K562 (cell line): Measurements from ENCODE around the gene UQCRHL. TPM values are rescaled to one million over a fixed set of nuclear protein-coding genes. Genes with fewer than 3 reads are reported as not detected.
A peak's percentile ranks its signal among the peaks of the same experiment; 100 is the strongest.

ENCODE experiments used
- ATF1 ChIP-seq, 2 experiments: fragments of 450-650 bp in 1 of 2; IDR thresholded peaks; 2 replicates each; pipeline ENCODE4 v1.6.1; 2016; ENCODE audit warnings: missing compliant biosample characterization in 1 of 2, missing genetic modification characterization in 1 of 2
- CEBPB ChIP-seq: fragments of 450-650 bp; IDR thresholded peaks from 2 replicates; pipeline ENCODE4 v1.6.1; 2016; ENCODE audit warnings: missing genetic modification characterization, missing compliant biosample characterization
- CREB1 ChIP-seq, 2 experiments: sonication (generic) in 1 of 2; formaldehyde crosslinking in 1 of 2; IDR thresholded peaks; 2 replicates each; pipeline versions ENCODE4 v1.6.1 to v1.8.0; 2012 to 2022; ENCODE audit warnings: inconsistent platforms in 1 of 2, mild to moderate bottlenecking in 1 of 2, missing genetic modification reagents in 1 of 2, moderate library complexity in 1 of 2
- CSDE1 ChIP-seq, 2 experiments: fragments of 450-650 bp; IDR thresholded peaks; 2 replicates each; pipeline ENCODE4 v1.6.1; 2016; ENCODE audit warnings: mild to moderate bottlenecking in 1 of 2
- NFE2 ChIP-seq: IDR thresholded peaks from 2 replicates; pipeline ENCODE4 v1.6.1; 2014; ENCODE audit warnings: antibody characterized with exemption, low read depth
- NFRKB ChIP-seq: fragments of 450-650 bp; IDR thresholded peaks from 2 replicates; pipeline ENCODE4 v1.6.1; 2016; ENCODE audit warnings: low read depth
- POLR2H ChIP-seq: IDR thresholded peaks from 2 replicates; pipeline ENCODE4 v1.6.1; 2016; ENCODE audit warnings: missing genetic modification characterization, low read depth, mild to moderate bottlenecking, control low read depth, missing compliant biosample characterization, moderate library complexity
- SIN3B ChIP-seq: fragments of 450-650 bp; IDR thresholded peaks from 2 replicates; pipeline ENCODE4 v1.6.1; 2017; ENCODE audit warnings: low read depth, mild to moderate bottlenecking, moderate library complexity
- SMARCA5 ChIP-seq: fragments of 450-650 bp; IDR thresholded peaks from 2 replicates; pipeline ENCODE4 v1.6.1; 2016
- ZNF830 ChIP-seq: fragments of 250-450 bp; sonication (Bioruptor Pico); IDR thresholded peaks from 2 replicates; pipeline ENCODE4 v1.5.0; 2021; ENCODE audit warnings: mild to moderate bottlenecking
- polyA plus RNA-seq, 8 experiments: library from polyadenylated mRNA; depleted of rRNA in 4 of 8; stranded (reverse) in 5 of 8; unstranded in 3 of 8; fragments of >200 nt; fragmentation: Nextera tagmentation in 2 of 8; fragmentation: Illumina TruSeq in 1 of 8; extraction: Ambion mirVana in 2 of 8; extraction: Trizol in 1 of 8; gene quantifications; 2 replicates each; pipeline versions ENCODE4 v1.2.1 to v1.2.3, GENCODE V29; 2011 to 2014; ENCODE audit warnings: inconsistent platforms in 1 of 8, missing spikeins in 1 of 8
- total RNA-seq, 7 experiments: library from RNA; depleted of rRNA in 6 of 7; stranded (reverse); fragments of >200 nt in 6 of 7; fragmentation: Illumina TruSeq in 2 of 7; extraction: Trizol in 2 of 7; gene quantifications; 2 replicates each; pipeline versions ENCODE4 v1.2.1 to v1.2.3, GENCODE V29; 2011 to 2021; ENCODE audit warnings: low replicate concordance in 1 of 7
- TF ChIP-seq, protein P1 (sequence below): fragments of 250-450 bp; sonication (Bioruptor Pico); IDR thresholded peaks from 2 replicates; pipeline ENCODE4 v1.4.0; 2020; ENCODE audit warnings: mild to moderate bottlenecking
- TF ChIP-seq, protein P2 (sequence below): fragments of 150-350 bp; conservative IDR thresholded peaks from 2 replicates; pipeline ENCODE4 v1.6.1; 2014; ENCODE audit warnings: low read length
- TF ChIP-seq, protein P3 (sequence below): sonication (generic); formaldehyde crosslinking; IDR thresholded peaks from 2 replicates; pipeline ENCODE4 v1.8.1; 2023; ENCODE audit warnings: mild to moderate bottlenecking, missing genetic modification reagents, moderate library complexity
- TF ChIP-seq, protein P4 (sequence below): IDR thresholded peaks from 2 replicates; pipeline ENCODE4 v1.6.1; 2011; ENCODE audit warnings: borderline replicate concordance, low read depth, mild to moderate bottlenecking, moderate library complexity, low read length; ENCODE audit not compliant: insufficient read depth, poor library complexity, severe bottlenecking
- TF ChIP-seq, protein P5 (sequence below): fragments of 450-650 bp; IDR thresholded peaks from 2 replicates; pipeline ENCODE4 v1.6.1; 2014; ENCODE audit warnings: low read depth, mild to moderate bottlenecking, moderate library complexity, borderline replicate concordance

UQCRHL gene
- total and polyA plus RNA-seq, 9 of the 15 experiments (the other 6 are each of a cell fraction or from before 2014, with no cell fraction given) = 5.1 to 41.3 (median 21.8) TPM

DNA sequence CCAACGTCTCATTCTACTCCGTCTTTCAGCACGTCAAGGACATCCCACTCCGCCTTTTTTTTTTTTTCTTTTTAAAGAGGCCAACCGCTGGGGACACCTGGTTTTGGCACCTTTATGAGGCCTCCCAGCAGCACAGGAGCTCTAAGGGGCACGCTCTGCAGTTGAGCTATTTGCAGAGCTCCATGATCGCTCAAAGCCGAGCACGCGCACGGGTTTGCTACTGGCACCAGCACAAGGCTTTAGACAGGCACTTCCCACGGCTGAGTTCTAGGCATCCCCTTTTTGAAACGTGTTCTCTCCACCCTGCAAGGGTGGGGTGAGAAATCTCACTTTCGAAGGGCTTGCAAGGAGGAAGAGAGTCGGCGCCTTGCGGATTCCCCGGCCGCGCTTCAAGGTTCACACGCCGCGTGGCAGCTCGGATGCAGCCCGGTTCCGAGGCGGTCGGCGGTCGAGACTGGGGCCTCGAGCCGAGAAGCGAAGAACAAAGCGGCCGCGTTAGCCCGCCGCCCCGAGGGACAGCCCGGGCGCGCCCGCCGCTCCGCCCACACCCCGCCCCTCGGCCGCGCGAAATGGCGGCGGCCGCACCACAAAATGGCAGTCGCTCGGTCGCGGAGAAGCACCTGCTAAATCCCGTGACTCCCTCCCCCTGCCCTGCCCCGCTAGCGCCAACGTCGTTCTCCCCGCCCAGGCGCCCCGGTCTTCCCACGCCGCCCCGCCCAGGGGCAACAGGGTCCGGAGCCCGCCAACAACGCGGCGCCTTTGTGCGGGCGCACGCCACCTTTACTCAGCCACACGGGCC is 27.2 kb upstream of the UQCRHL start (continued):
- TF ChIP-seq, protein P1, sequence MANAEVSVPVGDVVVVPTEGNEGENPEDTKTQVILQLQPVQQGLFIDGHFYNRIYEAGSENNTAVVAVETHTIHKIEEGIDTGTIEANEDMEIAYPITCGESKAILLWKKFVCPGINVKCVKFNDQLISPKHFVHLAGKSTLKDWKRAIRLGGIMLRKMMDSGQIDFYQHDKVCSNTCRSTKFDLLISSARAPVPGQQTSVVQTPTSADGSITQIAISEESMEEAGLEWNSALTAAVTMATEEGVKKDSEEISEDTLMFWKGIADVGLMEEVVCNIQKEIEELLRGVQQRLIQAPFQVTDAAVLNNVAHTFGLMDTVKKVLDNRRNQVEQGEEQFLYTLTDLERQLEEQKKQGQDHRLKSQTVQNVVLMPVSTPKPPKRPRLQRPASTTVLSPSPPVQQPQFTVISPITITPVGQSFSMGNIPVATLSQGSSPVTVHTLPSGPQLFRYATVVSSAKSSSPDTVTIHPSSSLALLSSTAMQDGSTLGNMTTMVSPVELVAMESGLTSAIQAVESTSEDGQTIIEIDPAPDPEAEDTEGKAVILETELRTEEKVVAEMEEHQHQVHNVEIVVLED (CRISPR knock-in tag) = peak; percentile 63
- TF ChIP-seq CREB1 (IDR thresholded peaks at IDR 0.05) = peak; percentile 67
- TF ChIP-seq CREB1 (CRISPR knock-in tag; IDR thresholded peaks at IDR 0.05) = peak; percentile 53
- TF ChIP-seq POLR2H = peak; percentile 65
- 0 out of 2 replicates have a peak, but pooled peaks have one; percentile 47 for TF ChIP-seq ZNF830 (CRISPR knock-in tag)
- TF ChIP-seq, protein P2, sequence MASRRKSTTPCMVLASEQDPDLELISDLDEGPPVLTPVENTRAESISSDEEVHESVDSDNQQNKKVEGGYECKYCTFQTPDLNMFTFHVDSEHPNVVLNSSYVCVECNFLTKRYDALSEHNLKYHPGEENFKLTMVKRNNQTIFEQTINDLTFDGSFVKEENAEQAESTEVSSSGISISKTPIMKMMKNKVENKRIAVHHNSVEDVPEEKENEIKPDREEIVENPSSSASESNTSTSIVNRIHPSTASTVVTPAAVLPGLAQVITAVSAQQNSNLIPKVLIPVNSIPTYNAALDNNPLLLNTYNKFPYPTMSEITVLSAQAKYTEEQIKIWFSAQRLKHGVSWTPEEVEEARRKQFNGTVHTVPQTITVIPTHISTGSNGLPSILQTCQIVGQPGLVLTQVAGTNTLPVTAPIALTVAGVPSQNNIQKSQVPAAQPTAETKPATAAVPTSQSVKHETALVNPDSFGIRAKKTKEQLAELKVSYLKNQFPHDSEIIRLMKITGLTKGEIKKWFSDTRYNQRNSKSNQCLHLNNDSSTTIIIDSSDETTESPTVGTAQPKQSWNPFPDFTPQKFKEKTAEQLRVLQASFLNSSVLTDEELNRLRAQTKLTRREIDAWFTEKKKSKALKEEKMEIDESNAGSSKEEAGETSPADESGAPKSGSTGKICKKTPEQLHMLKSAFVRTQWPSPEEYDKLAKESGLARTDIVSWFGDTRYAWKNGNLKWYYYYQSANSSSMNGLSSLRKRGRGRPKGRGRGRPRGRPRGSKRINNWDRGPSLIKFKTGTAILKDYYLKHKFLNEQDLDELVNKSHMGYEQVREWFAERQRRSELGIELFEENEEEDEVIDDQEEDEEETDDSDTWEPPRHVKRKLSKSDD = peak; percentile 99
- TF ChIP-seq, protein P3, sequence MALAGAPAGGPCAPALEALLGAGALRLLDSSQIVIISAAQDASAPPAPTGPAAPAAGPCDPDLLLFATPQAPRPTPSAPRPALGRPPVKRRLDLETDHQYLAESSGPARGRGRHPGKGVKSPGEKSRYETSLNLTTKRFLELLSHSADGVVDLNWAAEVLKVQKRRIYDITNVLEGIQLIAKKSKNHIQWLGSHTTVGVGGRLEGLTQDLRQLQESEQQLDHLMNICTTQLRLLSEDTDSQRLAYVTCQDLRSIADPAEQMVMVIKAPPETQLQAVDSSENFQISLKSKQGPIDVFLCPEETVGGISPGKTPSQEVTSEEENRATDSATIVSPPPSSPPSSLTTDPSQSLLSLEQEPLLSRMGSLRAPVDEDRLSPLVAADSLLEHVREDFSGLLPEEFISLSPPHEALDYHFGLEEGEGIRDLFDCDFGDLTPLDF (CRISPR knock-in tag) = peak; percentile 92
- TF ChIP-seq, protein P4, sequence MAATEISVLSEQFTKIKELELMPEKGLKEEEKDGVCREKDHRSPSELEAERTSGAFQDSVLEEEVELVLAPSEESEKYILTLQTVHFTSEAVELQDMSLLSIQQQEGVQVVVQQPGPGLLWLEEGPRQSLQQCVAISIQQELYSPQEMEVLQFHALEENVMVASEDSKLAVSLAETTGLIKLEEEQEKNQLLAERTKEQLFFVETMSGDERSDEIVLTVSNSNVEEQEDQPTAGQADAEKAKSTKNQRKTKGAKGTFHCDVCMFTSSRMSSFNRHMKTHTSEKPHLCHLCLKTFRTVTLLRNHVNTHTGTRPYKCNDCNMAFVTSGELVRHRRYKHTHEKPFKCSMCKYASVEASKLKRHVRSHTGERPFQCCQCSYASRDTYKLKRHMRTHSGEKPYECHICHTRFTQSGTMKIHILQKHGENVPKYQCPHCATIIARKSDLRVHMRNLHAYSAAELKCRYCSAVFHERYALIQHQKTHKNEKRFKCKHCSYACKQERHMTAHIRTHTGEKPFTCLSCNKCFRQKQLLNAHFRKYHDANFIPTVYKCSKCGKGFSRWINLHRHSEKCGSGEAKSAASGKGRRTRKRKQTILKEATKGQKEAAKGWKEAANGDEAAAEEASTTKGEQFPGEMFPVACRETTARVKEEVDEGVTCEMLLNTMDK = peak; percentile 4
- 0 out of 2 replicates have a peak, but pooled peaks have one; percentile 31 for TF ChIP-seq SMARCA5
- TF ChIP-seq SIN3B = 0 out of 2 replicates have a peak, but pooled peaks have one; percentile 33
- peak; percentile 20; the same call in 1 of the 2 replicates for TF ChIP-seq ATF1 (CRISPR knock-in tag; IDR thresholded peaks at IDR 0.05)
- peak; percentile 88 for TF ChIP-seq ATF1 (tag; IDR thresholded peaks at IDR 0.05)
- peak in 1 of 2 experiments; percentile 88; a peak in 2 of 4 replicates for TF ChIP-seq CSDE1 (IDR thresholded peaks at IDR 0.05)
- peak; percentile 69 for TF ChIP-seq NFRKB
- TF ChIP-seq NFE2 = 0 out of 2 replicates have a peak, but pooled peaks have one; percentile 13
- TF ChIP-seq CEBPB (tag) = 0 out of 2 replicates have a peak, but pooled peaks have one; percentile 13
- TF ChIP-seq, protein P5, sequence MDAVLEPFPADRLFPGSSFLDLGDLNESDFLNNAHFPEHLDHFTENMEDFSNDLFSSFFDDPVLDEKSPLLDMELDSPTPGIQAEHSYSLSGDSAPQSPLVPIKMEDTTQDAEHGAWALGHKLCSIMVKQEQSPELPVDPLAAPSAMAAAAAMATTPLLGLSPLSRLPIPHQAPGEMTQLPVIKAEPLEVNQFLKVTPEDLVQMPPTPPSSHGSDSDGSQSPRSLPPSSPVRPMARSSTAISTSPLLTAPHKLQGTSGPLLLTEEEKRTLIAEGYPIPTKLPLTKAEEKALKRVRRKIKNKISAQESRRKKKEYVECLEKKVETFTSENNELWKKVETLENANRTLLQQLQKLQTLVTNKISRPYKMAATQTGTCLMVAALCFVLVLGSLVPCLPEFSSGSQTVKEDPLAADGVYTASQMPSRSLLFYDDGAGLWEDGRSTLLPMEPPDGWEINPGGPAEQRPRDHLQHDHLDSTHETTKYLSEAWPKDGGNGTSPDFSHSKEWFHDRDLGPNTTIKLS = peak; percentile 85; the same call in 1 of the 2 replicates
